Measurements from ENCODE around the gene CNTNAP1. TPM values are rescaled to one million over a fixed set of nuclear protein-coding genes. Genes with fewer than 3 reads are reported as not detected.

Gene CNTNAP1
- total and polyA plus RNA-seq, 10 of the 15 experiments (the other 5 are each of a cell fraction or from before 2014, with no cell fraction given) = 0.95 to 29.9 (median 10.4) TPM

DNA sequence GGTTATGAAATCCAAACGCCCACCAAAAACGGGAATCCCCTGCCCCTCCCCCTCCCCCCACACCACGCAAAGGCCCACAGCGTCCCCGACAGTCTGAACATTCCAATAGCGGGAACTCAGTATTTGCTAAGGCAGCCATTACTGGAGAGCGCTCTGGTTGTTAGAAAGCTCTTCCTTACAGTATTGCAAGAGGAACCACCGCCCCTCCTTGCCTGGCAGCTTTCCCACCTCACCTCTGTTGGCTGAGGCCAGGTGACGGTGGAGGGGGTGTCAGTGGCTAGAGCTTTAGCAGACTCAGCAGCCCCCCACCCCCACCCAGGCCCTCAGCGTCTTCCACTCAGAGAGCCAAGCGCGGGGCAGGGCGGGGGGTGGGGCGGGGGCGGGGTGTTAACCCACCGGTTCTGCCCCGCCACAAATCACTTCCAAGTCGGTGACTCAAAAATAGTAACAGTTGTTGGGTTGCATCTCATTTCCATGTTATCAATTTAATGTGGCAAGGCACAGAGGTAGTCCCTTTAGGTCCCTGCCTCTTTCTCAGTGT, 3.3 kb upstream of the CNTNAP1 start (continued):
- TF ChIP-seq, protein P1, sequence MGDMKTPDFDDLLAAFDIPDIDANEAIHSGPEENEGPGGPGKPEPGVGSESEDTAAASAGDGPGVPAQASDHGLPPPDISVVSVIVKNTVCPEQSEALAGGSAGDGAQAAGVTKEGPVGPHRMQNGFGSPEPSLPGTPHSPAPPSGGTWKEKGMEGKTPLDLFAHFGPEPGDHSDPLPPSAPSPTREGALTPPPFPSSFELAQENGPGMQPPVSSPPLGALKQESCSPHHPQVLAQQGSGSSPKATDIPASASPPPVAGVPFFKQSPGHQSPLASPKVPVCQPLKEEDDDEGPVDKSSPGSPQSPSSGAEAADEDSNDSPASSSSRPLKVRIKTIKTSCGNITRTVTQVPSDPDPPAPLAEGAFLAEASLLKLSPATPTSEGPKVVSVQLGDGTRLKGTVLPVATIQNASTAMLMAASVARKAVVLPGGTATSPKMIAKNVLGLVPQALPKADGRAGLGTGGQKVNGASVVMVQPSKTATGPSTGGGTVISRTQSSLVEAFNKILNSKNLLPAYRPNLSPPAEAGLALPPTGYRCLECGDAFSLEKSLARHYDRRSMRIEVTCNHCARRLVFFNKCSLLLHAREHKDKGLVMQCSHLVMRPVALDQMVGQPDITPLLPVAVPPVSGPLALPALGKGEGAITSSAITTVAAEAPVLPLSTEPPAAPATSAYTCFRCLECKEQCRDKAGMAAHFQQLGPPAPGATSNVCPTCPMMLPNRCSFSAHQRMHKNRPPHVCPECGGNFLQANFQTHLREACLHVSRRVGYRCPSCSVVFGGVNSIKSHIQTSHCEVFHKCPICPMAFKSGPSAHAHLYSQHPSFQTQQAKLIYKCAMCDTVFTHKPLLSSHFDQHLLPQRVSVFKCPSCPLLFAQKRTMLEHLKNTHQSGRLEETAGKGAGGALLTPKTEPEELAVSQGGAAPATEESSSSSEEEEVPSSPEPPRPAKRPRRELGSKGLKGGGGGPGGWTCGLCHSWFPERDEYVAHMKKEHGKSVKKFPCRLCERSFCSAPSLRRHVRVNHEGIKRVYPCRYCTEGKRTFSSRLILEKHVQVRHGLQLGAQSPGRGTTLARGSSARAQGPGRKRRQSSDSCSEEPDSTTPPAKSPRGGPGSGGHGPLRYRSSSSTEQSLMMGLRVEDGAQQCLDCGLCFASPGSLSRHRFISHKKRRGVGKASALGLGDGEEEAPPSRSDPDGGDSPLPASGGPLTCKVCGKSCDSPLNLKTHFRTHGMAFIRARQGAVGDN (IDR thresholded peaks at IDR 0.05) = 0 out of 2 replicates have a peak, but pooled peaks have one; percentile 14
- TF ChIP-seq PAX8 (IDR thresholded peaks at IDR 0.05) = no peak
- no peak for TF ChIP-seq ETV6 (conservative IDR thresholded peaks at IDR 0.05 in 1 of 2, IDR thresholded peaks at IDR 0.05 in 1 of 2; ENCODE audit: borderline replicate concordance in 1 of 2, low read depth in 1 of 2)
- TF ChIP-seq SPI1 (IDR thresholded peaks at IDR 0.05; ENCODE audit: borderline replicate concordance, insufficient read depth, low read depth, low read length) = no peak
- TF ChIP-seq ZZZ3 (IDR thresholded peaks at IDR 0.05; ENCODE audit: control insufficient read depth, insufficient read length, low read depth) = no peak
- TF ChIP-seq, protein P2, sequence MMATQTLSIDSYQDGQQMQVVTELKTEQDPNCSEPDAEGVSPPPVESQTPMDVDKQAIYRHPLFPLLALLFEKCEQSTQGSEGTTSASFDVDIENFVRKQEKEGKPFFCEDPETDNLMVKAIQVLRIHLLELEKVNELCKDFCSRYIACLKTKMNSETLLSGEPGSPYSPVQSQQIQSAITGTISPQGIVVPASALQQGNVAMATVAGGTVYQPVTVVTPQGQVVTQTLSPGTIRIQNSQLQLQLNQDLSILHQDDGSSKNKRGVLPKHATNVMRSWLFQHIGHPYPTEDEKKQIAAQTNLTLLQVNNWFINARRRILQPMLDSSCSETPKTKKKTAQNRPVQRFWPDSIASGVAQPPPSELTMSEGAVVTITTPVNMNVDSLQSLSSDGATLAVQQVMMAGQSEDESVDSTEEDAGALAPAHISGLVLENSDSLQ (IDR thresholded peaks at IDR 0.05) = no peak
- TF ChIP-seq NFIC (IDR thresholded peaks at IDR 0.05; ENCODE audit: low read depth, low read length) = no peak
- no peak for TF ChIP-seq SMAD1 (IDR thresholded peaks at IDR 0.05; ENCODE audit: low read depth, partially characterized antibody)
- TF ChIP-seq, protein P3, sequence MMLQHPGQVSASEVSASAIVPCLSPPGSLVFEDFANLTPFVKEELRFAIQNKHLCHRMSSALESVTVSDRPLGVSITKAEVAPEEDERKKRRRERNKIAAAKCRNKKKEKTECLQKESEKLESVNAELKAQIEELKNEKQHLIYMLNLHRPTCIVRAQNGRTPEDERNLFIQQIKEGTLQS (IDR thresholded peaks at IDR 0.05; ENCODE audit: borderline replicate concordance, extremely low read depth, low read depth, low read length) = no peak
- no peak for TF ChIP-seq FOXK2 (IDR thresholded peaks at IDR 0.05)
- no peak for TF ChIP-seq STAT3 (IDR thresholded peaks at IDR 0.05; ENCODE audit: low read depth, low read length)
- no peak for TF ChIP-seq RUNX3 (IDR thresholded peaks at IDR 0.05; ENCODE audit: low read length)
- no peak for TF ChIP-seq RFX5 (IDR thresholded peaks at IDR 0.05; ENCODE audit: low read depth, low read length)
- no peak for TF ChIP-seq ZNF384 (IDR thresholded peaks at IDR 0.05; ENCODE audit: borderline replicate concordance, low read depth, low read length)
- no peak for TF ChIP-seq POU2F2 (IDR thresholded peaks at IDR 0.05; ENCODE audit: borderline replicate concordance, low read depth, low read length)
- TF ChIP-seq CBX3 (IDR thresholded peaks at IDR 0.05; ENCODE audit: borderline replicate concordance, low read depth) = no peak
- TF ChIP-seq GABPA (IDR thresholded peaks at IDR 0.05; ENCODE audit: low read depth) = no peak
- no peak for TF ChIP-seq NR2C2 (IDR thresholded peaks at IDR 0.05; ENCODE audit: borderline replicate concordance, control insufficient read depth, insufficient read length, low read depth)
- no peak for TF ChIP-seq BCL11A (IDR thresholded peaks at IDR 0.05; ENCODE audit: low read depth, low read length)
- TF ChIP-seq TCF12 (IDR thresholded peaks at IDR 0.05; ENCODE audit: low read depth, low read length) = no peak
- TF ChIP-seq, protein P4, sequence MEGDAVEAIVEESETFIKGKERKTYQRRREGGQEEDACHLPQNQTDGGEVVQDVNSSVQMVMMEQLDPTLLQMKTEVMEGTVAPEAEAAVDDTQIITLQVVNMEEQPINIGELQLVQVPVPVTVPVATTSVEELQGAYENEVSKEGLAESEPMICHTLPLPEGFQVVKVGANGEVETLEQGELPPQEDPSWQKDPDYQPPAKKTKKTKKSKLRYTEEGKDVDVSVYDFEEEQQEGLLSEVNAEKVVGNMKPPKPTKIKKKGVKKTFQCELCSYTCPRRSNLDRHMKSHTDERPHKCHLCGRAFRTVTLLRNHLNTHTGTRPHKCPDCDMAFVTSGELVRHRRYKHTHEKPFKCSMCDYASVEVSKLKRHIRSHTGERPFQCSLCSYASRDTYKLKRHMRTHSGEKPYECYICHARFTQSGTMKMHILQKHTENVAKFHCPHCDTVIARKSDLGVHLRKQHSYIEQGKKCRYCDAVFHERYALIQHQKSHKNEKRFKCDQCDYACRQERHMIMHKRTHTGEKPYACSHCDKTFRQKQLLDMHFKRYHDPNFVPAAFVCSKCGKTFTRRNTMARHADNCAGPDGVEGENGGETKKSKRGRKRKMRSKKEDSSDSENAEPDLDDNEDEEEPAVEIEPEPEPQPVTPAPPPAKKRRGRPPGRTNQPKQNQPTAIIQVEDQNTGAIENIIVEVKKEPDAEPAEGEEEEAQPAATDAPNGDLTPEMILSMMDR (IDR thresholded peaks at IDR 0.05 in 2 of 3, conservative IDR thresholded peaks at IDR 0.05 in 1 of 3; ENCODE audit: control insufficient read depth in 2 of 3, extremely low read depth in 1 of 3, insufficient read depth in 1 of 3, low read depth in 3 of 3, low read length in 3 of 3) = peak in 1 of 3 experiments; percentile 33; a peak in 2 of 6 replicates
- TF ChIP-seq, protein P5, sequence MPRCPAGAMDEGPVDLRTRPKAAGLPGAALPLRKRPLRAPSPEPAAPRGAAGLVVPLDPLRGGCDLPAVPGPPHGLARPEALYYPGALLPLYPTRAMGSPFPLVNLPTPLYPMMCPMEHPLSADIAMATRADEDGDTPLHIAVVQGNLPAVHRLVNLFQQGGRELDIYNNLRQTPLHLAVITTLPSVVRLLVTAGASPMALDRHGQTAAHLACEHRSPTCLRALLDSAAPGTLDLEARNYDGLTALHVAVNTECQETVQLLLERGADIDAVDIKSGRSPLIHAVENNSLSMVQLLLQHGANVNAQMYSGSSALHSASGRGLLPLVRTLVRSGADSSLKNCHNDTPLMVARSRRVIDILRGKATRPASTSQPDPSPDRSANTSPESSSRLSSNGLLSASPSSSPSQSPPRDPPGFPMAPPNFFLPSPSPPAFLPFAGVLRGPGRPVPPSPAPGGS (IDR thresholded peaks at IDR 0.05; ENCODE audit: borderline replicate concordance, insufficient read depth, low read depth, low read length, poor library complexity, severe bottlenecking) = no peak

All from GM12878 (cell line).